ENCODE data around the gene JMJD1C.
"Not testable (repeated sequence)": the region's sequence is repeated elsewhere in the genome, so short reads cannot be mapped to it uniquely, and the experiment has no call there.

Gene JMJD1C

DNA sequence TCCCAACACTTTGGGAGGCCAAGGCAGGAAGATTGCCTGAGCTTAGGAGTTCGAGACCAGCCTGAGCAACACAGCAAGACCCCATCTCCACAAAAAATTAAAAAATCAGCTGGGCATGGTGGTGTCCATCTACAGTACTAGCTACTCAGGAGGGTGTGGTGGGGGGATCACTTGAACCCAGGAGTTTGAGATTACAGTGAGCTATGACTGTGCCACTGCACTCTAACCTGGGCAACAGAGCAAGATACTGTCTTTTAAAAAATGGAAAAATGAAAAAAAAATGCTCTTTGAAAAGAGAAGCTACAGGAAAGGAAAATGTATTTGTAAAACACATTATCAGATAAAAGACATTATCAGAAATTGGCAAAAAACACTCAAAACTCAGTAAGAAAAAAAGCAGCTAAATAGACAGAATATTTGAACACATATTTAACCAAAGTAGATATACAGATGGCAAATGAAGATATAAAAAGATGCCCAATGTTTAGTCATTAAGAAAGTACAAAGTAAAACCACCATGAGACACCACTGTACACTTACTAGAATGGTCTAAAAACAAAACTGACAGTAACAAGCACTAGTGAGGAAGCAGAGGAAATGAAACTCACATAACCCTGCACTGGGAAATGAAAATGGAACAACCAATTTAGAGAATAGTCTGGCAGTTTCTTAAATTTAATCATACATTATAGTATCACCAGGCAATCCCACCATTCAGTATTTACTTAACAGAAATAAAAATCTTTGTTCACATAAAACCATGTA is 292.1 kb downstream of the JMJD1C start:
- DNase-seq (ENCODE audit: low read depth in 2 of 2), result no peak

DNA sequence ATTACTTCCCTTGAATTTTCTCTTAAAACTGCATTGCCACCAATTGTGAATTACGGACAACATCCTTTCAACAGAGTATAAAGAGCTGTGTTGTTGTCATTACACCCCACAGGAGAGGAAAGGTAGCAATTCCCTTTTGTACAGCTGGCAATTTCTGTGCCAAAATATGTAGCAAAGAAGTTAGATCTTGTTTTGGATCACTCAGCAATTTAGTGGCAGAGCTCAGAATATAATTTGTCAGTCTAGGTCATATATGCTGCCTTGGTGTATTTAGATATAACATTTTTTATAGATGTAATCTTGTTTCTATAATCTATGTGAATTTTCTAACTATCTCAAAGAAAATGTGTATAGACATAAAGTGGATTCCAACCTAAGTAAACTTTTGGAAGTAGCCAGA is 293.9 kb downstream of the JMJD1C start:
- no peak for DNase-seq (ENCODE audit: low read depth in 2 of 2)

DNA sequence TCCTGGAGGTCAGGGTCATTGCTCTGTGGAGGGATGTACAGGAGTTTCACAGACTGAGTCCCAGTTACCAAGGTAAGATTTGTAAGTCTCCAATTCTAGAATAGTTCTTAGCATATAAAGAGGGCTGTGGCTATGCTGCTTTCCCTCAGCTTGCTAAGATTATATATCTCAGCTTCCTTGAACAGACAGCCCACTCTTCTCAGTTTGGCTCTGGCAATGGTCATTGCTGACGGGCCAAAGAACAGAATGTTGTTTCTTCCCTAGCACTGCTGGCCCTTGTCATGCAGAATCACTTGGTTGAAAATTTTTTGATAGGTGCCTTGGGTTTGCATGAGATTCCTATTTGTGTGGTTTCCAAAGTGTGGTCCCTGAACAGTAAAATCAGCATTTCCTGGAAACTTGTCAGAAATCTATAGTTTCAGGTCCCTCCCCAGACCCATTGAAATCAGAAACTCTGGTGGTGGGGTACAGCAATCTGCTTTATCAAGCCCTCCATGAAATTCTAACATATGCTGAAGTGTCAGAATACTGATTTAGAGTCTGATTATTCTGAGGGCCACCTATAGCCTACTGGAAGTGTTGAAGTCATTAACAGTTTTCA is 294.4 kb downstream of the JMJD1C start:
- DNase-seq (ENCODE audit: low read depth in 2 of 2), result no peak

DNA sequence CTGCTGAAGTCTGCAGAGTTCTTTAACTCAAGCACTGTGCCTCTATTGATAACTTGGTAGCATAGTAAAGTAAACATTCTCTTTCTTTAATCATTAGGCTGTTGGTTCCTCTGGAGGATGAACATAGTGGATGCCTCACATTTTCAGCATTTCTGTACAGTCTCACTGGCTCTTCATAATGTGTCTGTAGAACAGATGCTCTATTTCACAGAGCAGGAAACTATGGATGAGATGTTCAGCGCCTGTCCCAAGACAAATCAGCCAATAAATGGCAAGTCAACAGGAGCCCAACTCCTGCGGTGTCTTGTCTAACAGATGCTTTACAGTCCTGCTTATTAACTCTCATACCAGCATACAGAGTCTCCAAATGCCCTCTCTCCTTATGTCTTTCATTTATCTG is 296.2 kb downstream of the JMJD1C start:
- no peak for DNase-seq (ENCODE audit: low read depth in 2 of 2)

DNA sequence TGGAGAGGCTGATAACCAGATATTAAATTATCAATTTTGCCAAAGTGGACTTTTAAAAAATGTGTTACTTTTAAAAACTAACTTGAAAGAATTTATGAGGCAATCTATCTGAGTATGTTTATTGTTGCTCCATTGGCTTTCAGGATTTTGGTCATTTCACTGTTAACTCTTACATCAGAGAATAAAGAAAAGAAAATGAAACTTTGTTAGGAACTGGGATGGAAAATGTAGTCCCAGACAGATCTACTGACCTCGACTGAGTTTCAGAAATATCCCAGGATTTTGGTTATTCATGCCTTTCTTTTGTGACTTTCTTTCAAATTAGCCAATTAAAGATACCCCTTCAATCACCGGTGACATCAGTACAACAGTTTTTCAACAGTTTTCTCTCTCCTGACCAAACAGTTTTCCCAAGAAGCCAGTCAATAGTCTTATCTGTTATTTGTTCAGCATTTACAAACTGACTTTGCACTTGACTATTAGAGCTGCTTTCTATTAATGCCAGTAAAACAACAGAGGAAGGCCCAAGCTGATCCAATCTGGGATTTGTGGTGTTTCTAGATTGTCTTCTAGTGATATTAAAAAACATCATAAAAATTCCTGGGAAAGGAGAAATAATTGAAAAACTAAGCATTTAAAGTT is 296.8 kb downstream of the JMJD1C start:
- no peak for DNase-seq (ENCODE audit: low read depth in 2 of 2)

DNA sequence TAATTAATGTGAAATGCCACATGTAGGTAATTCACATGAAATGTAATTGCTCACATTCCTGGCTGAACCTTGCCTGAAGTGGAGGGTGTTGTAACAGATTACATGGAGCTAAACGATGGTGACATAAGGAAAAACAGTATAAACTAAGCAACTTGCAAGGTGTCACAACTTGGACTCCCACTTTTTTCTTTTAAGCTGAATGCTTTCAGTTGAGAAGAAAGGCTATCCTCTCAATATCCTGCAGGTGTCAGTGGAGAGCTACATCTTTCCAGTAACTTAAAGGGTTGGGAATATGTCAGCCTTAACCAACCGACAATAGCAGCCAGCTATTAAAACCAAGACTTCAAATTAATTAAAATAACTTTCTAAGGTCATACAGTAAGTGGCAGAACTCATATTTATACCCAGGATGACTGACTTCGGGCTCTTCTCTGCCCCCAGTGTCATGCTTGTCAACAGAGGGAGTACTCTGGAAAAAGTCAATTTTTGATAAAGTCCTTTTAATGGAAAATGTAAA is 299.0 kb downstream of the JMJD1C start:
- DNase-seq (ENCODE audit: low read depth in 2 of 2), result peak in 1 of 2 donors; percentile 38

DNA sequence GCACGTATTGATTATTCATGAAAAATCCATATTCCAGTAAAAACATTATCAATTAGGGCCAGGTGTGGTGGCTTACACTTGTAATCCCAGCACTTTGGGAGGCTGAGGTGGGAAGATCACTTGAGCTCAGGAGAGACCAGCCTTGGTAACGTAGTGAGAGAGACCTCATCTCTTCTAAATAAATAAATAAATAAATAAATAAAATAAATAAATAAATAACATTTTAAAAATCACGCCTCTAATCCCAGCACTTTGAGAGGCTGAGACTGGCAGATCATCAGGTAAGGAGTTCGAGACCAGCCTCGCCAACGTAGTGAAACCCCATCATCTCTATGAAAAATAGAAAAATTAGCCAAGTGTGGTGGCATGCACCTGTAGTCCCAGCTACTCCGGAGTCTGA is 300.5 kb downstream of the JMJD1C start:
- DNase-seq (ENCODE audit: low read depth in 2 of 2), result no peak

DNA sequence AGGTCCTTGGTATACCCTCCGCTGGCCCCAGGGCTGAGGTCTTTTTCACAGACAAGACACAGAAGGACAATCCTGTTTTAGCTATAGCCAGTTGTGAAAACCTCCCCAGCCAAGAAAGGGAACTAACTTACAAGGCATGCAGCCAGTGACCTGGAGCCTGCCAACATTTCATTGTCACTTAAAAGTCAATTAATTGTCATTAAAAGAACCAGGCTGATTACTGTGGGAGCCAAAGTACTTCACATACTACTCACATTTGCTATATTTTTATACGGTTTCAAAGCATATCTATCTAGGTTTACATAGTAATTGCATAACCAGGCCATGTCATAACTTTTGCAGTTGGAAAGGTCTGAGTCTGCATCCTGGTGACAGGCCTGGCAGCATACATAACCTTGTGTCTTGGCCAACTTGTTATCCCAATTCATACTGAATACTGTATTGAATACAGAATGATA is 301.6 kb downstream of the JMJD1C start:
- no peak for DNase-seq (ENCODE audit: low read depth in 2 of 2)

DNA sequence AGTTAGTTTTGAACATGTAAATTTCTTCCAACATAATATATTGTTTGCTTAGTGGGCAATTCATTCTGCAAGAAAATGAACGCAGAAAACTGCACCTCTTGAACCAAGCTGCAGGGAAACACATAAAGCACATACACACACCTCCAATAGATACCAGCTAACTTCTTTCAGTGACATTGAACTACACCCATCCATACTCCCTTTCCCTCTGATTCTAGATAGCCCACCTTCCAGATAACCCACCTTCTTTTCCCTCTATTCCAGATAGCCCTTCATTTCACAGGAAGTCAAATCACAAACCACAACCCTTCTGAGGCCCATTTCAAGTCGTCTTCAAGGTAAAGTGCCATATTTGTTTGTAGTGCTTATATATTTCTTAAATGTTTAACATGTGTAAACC is 304.2 kb downstream of the JMJD1C start:
- DNase-seq (ENCODE audit: low read depth in 2 of 2), result no peak

DNA sequence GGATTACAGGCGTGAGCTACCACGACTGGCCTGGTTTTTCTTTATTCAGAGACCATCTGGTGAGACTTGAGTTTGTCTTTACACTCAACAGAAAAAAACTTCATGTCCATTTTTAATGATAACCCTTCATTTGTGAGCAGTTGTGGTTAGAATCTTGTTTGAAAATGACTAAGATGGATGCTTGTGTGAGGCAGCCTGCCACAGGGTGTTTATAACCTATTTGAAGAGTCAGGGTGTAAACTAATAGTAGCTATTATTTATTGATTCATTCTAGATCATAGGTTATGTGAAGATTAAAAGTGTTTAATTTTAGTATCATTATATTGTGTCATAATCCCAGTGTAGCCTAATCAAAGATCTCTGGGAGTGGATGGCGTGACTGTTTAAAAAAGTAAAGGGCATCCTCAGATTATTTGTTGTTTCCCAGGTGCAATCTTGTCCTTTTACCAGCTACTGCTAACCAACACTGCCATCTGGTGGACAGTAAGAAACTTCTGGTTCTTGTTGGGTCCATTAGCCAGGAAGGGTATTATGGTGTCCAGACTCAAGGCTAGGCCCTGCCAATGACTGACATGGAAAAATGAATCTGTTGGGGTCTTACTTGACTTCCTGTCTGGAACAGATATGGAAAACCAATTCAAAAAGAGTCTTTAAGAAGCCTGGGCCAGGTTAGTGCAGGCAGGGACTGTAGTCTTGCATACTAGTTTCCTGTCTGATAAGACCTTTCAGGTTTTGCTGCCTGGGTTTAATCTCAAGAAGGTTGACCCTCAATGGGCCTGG is 307.7 kb downstream of the JMJD1C start:
- DNase-seq (ENCODE audit: low read depth in 2 of 2), result peak in 1 of 2 donors; percentile 31

DNA sequence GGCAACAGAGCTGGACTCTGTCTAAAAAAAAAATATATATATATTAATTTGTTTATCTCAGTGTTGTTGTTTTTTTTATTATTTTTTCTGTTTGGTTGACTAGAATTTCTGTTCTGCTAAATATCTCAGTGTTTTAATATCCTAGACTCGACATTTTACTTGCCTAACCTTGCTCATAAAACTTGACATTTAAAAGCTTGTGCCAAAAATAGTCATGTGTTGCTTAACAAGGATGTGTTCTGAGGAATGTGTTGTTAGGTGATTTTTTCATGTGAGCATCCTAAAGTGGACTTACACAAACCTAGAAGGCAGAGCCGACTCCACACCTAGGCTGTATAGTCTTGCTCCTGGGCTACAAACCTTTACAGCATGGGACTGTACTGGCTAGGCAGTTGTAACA is 309.5 kb downstream of the JMJD1C start:
- no peak for DNase-seq (ENCODE audit: low read depth in 2 of 2)

DNA sequence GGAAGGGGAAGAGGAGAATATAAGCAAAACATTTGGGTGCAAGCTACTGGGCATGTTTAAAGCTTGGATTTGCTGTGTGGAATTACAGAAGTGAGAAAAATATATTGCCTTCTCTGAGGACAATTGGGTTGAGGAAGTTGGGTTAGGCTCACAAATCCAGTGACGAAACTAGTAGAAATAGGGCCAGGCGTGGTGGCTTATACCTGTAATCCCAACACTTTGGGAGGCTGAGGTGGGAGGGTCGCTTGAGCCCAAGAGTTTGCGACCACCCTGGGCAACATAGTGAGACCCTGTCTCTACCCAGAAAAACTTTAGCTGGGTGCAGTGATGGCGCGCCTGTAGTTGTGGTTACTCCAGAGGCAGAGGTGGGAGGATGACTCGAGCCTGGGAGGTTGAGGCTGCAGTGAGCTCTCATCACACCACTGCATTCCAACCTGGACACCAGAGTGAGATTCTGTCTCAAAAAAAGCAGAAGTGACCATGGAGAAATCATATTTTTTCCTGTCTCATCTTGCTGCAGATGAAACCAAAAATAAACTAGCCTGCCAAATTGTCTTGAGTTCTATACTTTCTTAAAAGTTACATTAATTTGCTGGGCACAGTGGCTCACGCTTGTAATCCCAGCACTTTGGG is 310.3 kb downstream of the JMJD1C start:
- DNase-seq (ENCODE audit: low read depth in 2 of 2), result no peak

DNA sequence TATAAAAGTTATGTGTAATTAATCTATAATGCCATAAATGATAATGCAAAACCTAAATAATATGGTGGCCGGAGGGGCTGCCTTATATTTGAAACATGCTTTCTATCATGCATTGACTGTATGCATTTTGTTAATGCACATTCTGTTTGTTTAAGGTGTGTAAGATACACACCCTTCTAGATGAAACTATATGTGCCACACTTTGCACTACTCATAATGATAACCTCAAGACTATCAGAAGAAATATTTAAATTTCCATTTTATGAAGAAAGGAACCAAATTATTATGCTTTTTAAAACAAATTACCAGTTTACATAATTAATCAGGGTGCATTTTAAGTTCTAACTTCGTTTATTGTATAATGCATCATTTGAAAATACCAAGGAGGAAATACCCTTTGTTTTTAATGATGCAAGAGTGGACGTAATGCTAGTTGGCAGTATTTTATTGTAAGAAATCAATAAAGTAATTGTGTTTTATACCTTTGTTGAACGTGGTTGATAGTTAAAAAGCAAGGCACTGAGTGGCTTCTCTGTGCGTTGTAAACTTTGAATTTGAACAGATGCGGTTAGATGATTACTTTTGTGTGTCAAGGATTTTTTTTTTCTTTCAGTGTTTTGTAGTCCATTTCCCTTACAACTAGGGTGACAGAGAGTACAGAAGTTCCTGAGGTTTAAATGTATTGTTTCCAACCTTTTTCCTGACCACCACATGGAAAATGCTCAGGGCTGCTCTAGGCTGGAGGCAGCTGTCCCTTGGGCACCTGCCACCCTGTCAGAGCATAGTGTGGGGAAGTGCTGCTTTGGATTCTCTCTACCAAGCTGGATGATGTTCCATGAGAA is 311.0 kb downstream of the JMJD1C start:
- no peak for DNase-seq (ENCODE audit: low read depth in 2 of 2)

DNA sequence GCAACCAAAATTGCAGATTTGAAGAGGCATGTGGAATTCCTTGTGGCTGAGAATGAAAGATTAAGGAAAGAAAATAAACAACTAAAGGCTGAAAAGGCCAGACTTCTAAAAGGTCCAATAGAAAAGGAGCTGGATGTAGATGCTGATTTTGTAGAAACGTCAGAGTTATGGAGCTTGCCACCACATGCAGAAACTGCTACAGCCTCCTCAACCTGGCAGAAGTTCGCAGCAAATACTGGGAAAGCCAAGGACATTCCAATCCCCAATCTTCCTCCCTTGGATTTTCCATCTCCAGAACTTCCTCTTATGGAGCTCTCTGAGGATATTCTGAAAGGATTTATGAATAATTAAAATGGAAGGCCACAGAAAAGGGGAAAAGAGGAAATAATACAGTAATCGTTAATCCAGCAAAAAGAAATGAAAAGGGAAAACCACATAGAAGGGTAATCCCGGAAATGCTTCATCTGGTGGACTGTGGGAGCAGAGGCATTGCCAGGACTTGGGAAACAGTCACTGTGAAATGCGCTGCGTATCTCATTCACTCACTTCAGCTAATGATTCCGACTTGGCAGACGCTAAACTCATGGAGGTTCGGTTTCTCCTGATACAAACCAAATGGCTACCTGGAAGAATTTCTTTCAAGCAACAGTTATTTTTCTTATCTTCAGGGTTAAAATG is 311.8 kb downstream of the JMJD1C start:
- DNase-seq (ENCODE audit: low read depth in 2 of 2), result not testable (repeated sequence)

DNA sequence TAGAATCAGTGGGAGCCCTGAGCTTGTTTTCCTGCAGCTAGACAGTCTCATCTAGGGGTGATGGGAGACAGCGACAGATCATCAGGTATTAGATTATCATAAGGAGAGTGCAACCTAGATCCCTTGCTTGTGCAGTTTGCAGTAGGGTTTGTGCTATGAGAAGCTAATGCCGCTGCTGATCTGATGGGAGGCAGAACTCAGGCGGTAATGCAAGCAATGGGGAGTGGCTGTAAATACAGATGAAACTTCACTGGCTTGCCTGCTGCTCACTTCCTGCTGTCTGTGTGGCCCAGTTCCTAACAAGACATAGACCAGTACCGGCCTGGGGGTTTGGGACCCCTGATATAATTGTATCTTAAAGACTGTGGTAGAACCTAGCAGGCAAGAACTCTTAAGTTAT is 315.0 kb downstream of the JMJD1C start:
- no peak for DNase-seq (ENCODE audit: low read depth in 2 of 2)

DNA sequence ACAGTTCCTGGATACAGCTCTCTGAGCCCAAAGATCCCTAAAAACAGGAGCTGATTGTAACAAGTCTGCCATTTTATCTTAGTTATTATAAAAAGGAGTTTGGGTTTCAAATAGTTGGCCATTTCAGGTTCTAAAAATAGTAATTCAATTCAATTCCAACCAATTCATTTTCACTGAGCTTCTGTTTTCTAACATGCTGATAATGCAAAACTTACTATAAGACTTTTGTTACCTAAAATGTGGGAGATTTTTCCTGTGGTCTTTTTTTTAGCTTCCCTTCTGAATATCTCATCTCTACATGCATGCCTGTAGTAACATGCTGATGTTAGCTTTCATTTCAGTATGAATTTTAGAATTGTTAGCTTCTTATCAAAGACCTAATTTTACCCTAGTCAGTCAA is 319.3 kb downstream of the JMJD1C start:
- no peak for DNase-seq (ENCODE audit: low read depth in 2 of 2)

DNA sequence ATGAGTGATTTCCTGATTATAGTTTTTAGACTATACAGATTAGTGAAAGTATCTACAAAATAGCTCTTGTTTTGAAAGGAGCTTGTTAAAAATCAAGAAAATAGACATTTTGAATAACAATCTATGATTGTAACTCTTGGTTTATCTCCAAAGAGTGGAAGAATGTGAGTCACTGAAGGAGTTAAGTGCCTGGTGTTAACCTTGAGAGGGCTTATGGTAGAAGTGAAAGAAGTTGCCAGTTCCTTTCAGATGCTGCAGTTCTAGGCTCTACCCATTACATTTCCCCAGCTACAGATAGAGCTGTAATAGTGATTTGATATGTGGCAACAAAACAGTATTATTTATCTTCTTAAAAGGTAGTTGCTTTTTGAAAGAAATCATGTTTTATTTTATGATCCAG is 320.0 kb downstream of the JMJD1C start:
- DNase-seq (ENCODE audit: low read depth in 2 of 2), result no peak

DNA sequence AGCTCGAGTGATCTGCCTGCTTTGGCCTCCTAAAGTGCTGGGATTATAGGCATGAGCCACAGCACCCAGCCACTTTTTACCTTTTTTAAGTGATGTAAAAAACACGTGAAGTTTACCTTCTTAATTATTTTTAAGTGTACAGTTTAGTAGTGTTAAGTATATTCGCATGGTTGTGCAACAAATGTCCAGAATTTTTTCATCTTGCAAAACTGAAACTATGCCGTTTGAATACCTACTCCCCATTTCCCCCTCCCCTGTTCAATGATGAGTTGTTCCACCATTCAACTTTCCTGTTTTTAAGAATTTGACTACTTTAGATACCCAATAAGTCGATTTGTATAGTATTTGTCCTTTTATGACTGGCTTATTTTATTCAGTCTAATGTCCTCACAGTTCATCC is 321.8 kb downstream of the JMJD1C start:
- DNase-seq (ENCODE audit: low read depth in 2 of 2), result no peak

DNA sequence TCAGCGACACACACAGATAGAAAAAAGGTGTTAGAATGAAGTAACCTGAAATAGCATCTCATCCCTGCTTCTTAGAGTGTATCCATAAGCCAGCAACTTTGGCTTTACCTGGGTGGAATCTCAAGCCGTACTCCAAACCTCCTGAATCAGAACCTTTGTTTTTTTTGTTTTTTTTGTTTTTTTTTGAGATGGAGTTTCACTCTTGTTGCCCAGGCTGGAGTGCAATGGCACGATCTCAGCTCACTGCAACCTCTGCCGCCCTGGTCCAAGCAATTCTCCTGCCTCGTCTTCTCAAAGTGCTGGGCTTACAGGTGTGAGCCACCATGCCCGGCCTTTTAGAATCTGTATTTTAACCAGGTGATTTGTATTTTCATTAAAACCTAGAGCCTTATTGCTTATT is 323.6 kb downstream of the JMJD1C start:
- DNase-seq (ENCODE audit: low read depth in 2 of 2), result no peak

DNA sequence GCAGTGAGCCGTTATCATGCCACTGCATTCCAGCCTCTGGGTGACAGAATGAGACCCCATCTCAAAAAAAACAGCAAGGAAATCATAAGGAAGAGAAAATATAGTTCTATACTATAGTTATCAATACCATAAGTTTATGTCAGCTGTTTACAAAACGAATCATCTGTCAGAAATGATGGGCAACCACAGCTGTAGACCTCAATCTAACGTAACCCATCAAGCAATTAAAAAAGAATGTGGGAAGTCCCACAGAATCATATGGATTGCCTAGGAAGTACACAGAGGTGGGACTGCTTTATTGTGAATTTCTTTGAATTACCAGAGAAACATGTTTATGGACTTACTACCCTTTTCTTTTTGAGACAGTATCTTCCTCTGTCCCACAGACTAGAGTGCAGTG is 325.7 kb downstream of the JMJD1C start:
- no peak for DNase-seq (ENCODE audit: low read depth in 2 of 2)

Data from activated CD4-positive, alpha-beta T cell treated with anti-CD3 and anti-CD28 coated beads for 24 hours (primary cell).